T-helper 1 cell (primary cell): ENCODE data around the gene ZFP36L2.
A peak's percentile ranks its signal among the peaks of the same experiment; 100 is the strongest.

Experiments
- DNase-seq, 5 donors: peaks; one replicate each; pipeline ENCODE4 v3.0.0-alpha.2; 2012 to 2020
- total RNA-seq, 4 donors: gene quantifications; one replicate each; lab custom pipeline; 2026; lab: John Stamatoyannopoulos, UW

ZFP36L2 gene, protein sequence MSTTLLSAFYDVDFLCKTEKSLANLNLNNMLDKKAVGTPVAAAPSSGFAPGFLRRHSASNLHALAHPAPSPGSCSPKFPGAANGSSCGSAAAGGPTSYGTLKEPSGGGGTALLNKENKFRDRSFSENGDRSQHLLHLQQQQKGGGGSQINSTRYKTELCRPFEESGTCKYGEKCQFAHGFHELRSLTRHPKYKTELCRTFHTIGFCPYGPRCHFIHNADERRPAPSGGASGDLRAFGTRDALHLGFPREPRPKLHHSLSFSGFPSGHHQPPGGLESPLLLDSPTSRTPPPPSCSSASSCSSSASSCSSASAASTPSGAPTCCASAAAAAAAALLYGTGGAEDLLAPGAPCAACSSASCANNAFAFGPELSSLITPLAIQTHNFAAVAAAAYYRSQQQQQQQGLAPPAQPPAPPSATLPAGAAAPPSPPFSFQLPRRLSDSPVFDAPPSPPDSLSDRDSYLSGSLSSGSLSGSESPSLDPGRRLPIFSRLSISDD
- total RNA-seq: 681 to 2,082 (median 852) reads per million in 4 donors

DNA sequence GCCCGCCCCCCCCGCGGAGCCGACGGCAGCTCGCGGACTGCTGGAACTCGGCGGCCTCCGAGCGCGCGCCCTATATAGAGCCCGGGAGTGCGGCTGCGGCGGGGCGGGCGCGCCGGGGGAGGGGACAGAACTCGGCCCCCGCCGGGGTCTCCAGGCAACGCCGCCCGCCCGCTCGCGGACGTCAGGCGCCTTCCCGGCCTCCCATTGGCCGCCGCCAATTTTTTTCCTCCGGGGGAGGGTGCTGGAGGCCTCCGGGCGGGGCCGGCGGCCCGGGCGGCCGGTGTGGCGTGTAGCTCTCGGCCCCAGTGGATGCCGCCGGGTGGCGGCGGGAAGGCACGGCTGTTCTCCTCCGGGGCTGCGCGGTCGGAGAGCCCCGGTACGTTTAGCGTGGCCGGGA, at the start of gene ZFP36L2:
Gene ZFP36L2 (minus strand): TSS at position 49 of the 397 bp plus-strand sequence. CDS start 291 bp downstream, outside the sequence.
- DNase-seq: peak; percentile 90 to 97 (median 91)

DNA sequence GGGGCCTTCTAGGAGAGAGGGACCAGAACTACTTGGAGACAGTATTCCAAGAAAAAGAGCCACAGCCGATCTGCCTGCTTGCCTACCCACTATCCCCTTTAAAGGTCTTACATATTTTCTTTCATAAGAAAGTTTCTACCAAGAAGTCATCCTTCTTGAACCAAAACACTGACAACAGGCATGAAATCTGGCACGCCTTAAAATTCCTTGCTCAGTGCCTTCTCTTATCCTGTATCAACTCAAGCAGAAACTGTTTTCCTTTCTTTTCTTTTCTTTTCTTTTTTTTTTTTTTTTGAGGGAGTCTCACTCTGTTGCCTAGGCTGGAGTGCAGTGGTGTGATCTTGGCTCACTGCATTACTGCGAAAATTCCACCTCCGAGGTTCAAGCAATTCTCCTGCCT, 48.3 kb upstream of the ZFP36L2 start:
- DNase-seq: no peak

DNA sequence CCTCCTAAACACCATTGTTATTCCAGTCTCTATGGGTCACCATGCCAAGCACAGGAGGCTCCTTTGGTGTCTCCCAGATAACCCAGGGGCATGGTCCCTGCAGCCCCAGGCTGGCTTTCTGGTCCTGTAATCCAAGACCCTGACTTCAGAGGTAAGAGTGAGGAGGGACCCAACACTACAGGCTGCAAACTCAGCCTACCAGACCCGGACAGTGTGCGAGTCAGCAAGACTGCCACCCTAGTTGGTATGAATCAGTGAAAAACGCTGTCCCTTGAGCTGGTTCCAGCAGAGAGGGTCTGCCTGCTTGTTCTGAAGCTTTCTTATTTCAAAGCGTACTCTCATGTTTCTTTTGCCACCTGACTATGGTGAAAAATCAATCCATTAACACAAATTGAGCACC, 47.6 kb upstream of the ZFP36L2 start:
- DNase-seq: no peak

DNA sequence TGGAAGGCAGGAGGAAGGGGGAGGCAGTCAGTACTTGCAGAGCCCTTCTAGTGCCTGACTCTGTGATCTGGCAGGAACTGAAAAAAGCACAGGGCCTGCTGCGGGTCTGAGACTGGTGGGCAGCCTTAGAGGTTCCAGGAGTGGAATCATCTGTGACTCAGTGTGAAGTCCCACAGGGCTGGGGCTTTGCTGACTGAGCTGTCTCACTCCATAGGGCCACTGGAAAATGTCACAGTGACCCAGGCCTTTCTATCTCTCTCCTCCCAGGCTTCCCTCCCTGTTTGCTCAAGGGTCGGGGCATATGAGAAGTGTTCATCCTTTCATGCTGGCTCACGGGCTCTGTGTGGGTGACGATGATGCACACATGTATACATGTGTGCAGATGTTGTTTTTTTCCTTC, 47.1 kb upstream of the ZFP36L2 start:
- DNase-seq: no peak

DNA sequence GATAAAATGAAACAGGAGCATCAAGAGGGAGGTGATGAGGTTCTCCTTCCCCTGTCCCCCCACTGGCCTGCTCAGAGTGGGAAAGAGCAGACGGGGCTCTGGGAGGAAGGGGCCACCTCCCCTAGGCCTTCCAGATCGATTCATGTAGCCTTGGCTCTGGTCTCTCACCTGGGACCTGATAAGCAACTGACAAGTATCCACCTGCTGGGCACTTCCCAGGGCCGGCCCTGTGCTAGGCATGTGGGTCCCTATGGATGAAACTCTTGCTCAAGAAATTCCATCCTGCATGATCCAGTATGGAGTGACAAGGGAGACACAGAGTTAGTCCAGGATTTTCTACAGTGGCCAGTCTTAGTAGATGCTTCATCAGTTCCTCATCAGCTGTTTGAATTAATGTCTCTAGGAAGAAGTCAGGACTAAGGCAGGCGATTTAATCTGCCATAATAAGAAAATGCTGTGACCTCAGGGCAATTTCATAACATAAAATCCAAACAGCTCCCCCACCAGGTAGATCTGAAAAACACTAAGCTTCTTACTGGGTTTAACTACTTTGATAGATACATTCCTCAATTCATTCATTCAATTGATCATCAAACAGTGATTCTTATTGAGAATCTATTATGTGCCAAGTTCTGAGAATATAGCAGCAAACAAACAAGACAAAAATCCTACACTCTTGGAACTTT, 44.7 kb upstream of the ZFP36L2 start:
- no peak for DNase-seq

DNA sequence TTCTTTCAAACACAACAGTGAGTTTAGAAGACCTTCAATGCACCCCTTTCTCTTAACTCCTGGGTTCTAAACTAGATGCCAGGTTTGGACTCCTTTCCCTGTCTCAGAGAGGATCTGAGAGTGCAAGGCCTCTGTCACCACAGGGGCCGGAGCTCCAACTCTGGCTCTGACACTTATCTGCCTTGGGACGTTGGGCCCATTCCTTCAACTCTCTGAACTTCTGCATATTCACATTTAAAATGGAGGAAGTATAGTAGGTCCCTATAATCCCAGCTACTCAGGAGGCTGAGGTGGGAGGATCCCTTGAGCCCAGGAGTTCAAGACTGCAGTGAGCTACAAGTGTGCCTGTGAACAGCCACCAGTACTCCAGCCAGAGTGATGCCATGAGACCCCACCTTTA, 44.1 kb upstream of the ZFP36L2 start:
- DNase-seq: no peak

DNA sequence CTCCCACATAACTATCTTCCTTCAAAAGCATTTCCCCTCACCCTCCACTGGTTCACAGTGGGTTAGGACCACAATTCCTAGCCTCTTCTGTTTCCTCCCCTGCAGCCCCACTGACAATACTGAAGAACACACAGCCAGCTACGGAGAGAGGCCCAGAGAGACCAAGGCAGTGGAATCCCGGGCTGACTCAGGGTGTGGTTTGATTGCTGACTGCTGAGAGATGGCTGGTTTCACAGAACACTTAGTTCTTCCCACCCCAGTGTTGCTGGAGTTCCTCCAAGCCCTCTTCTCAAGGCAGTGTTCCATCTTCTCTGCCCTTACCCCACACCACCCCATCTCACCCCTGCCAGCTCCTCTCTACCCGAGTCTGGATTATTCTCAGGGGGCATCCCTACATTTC, 43.3 kb upstream of the ZFP36L2 start:
- DNase-seq: no peak

DNA sequence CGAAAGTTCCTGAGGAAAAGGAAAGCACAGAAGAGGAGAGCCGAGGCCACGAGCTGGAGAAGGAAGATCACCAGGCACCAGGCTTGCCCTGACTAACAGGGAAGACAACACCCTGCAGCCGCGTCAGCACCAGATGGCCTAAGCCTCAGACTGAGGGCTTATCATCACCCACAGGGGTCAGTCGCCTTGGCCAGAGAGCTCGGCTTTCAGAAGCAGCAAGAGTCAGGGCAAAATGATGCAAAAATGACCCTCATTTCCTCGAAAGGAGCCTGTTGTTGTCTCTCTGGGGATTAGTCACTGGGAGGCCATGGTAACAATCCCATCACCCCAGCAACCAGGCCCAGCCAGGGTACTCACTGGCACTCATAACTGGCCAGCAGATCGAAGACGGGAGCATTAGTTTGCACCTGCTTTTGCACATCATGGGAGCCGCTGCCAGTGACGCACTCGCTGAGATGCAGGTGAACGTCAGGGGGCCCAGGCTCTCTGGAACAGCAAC, 42.7 kb upstream of the ZFP36L2 start:
- DNase-seq: no peak

DNA sequence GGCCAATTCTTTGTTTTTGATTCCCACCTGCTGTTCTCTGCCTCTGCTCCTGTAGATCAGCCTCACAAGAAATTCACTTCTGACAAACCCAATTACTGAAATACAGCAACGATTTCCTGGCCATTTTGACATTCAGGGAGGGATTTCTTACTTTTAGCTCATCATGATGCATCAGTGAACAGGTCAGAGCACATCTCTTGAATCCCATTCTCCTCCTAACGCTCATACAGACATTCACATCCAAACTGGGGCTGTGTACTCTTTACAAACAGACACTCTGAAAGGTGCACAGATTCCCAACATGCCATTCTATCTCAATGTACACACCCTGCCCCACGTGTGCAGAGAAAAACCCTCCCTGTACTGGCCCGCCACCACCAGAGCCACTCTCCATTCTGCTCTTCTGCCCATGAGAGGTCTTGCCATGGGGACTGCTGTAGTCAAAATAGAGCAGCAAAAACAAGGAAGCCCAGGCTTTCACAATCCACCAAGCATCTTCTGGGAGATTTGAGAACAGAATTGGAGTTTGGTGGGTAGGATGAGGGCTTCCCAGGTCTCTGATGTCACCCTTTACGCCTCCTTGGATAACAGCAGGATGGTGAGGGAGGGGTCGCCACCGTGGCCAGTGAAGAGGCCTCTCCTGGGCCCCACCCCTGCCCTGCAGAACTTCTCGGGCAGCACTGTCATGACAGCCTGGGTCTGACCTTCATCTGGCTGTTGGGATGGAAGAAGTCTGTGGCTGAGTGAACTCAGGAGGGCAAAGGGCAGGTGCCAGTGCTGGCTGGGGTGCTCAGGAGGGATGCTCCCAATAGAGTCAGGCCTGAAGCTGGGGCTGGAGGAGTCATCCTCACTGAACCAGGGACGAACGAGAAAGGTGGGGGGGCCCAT, 41.9 kb upstream of the ZFP36L2 start:
- no peak for DNase-seq

DNA sequence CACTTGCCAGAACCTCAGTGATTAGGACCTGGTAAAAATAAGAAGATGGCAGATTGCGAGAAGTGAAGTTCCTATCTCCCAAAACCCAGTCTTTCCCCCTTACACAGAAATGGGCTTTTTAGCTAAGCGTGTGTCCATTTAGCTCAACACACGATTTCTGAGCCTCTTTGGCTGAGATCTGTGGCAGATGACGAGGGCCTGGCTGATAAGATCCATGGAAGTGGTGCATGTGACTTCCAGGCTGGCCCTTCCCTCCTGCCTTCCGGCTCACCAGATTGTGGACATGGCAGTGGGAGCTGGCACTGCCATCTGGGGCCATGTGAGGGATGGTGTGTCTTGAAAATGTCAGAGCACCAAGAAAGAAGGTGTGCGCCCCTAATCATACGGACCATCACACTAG, 41.0 kb upstream of the ZFP36L2 start:
- DNase-seq: no peak

DNA sequence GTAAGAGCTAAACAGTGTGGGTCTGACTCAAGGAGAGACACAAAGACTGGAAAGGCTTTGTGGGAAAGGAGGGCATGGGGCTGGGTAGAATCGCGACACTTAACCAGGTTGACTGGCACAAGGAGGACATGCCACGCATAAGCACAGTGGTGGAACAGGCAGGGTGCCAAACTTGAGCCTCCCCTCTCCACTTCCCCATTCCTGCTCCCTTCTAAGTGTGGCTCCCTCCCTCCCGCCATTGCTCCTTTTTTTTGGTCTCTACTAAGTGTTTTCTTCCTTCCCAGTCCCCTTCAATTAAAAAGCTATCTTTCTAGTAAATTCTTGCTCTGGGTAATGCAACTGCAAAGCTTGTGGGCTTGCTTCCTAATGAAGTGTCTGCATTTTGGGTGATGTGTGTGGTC, 40.3 kb upstream of the ZFP36L2 start:
- DNase-seq: no peak

DNA sequence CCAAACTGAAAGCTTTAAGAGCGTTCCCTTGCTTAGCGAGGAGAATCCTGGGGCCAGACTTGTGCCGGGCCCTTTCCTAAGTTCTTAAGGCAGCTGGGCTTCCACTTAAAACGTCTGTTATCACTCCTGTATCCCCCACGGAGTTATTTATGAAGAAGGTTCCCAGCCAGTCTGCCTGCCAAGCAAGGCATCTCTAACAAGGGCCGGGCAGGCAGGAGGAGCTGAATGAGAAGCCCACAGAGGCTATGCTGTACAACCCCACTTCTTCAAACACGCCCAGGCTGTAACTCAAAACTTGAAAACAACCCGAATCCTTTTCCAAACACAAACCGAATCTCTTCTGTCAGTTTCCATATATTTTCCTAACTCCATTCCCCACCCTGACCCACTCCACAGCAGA, 39.0 kb upstream of the ZFP36L2 start:
- DNase-seq: no peak

DNA sequence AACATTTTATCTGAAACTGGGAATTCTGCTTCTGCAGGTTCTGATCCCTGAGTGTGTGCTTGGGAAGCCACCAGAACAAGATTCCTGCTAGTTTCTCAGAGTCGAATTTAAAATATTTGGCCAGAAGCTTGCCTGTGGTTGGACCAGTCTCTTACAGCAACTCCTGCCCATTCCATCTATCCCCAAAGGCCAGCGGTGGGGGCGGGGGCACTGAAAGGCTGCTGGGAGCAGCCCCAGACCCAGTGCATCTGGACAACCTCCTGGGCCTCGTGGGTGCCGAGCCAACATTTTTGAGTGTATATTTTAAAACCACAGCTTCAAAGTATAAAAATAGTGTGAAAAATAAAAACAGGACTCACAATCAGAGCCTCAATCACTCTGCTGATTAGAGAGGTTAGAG, 38.6 kb upstream of the ZFP36L2 start:
- DNase-seq: no peak

DNA sequence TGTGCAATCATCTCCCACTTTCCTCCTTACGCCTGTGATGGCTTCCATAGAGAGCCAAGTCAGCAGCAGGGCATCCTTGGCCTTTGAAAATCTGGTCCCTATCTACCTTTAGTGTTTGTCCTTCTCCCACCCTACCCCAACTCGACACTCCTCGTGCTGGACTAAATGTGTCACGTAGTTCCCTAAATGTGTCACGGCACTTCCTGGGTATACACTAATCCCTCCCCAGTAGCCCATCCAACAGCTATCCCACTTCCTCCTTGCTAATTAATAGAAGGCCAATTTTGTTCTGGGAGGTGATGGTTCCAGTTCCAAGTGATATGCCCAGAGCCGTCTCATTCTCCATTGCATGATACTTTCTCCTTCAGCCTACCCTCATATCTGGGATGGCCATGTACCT, 36.5 kb upstream of the ZFP36L2 start:
- DNase-seq: no peak

DNA sequence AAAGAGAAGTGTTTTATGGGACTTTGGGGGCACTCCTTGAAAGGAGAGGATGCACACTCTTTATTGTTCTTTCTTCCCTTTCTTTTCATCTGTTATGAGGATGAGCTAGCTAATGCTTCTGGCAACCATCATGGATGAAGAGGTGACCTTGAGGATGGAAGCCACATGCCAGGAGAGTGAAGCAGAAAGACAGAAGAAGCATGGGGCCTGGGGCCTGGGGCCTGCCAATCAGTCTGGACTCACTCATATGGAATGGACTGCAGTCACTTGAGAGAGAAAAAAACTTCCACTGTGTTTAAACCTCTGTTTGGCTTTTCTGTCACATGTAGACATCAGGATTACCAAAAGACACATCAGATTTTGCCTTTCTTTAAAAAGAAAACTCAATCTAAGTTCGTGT, 35.8 kb upstream of the ZFP36L2 start:
- no peak for DNase-seq

DNA sequence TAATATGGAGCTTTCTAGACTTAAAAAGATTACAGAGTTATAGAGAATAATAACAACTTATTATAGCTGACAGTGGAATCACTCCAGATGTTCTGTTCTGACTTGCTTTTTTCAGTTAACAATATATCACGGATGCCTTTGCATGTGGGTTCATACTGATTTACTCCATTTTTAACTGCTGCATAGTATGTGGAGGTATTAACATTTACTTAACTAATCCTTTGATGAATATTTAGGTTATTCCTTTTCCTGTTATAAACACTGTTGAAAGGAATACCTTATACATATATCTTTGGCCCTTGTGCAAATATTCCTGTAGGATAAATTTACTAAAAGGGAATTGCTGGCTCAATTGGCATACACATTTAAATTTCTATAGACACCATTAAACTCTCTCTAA, 33.1 kb upstream of the ZFP36L2 start:
- DNase-seq: no peak

DNA sequence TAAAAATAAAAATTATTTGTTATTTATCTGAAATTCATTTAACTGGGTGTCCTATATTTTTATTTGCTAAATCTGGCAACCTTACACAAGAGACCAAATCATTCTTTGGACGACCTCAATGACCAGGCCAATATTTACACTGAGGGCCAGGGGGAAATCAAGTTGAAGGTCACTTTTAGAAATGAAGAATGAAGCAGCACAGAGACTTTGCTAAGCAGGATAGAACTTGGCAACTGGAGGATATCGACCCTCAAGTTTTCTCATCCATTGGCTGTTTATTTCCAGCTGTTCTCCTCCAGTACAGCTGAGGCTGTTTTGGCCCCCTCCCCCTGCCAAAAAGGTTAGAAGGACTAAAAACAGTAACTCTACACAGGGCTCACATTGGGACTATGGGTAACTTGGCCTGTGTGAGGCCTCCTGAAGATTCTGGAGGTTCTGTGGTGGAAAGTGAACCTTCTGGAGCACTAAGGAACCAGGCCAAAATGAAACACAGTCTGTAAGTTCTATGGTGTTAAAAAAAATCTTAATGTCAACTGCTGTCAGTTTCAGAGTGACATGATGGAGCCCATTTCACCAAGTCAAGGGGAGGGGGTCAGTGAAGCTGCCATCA, 32.2 kb upstream of the ZFP36L2 start:
- DNase-seq: no peak

DNA sequence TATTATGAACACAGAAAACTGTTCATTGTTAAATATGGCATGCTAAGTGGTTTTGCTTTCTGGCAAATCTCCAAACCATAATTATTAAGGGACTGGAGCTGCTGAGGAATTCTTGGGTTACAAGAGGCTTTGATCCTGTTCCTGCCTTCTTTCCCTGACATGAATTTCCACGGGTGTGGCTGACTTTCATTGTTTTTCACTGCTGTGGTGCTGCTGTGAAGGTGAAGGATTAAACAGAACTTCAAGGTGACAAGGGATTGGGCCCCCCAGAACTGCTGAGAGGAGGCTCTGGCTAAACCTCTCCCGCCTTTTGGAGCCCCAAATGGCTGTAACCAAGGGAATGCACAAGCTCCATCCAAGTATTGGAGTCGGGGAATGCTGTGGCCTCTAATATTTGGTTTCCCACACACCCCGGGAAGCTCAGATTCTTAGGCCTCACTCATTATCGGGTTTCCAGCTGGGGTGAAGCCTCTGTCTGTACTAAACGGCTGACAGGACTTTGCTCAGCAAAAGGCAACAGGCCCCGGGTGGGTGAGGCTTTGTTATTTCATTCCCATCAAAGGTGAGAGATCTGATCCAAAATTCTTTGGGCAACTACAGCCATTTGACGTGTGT, 29.0 kb upstream of the ZFP36L2 start:
- no peak for DNase-seq

DNA sequence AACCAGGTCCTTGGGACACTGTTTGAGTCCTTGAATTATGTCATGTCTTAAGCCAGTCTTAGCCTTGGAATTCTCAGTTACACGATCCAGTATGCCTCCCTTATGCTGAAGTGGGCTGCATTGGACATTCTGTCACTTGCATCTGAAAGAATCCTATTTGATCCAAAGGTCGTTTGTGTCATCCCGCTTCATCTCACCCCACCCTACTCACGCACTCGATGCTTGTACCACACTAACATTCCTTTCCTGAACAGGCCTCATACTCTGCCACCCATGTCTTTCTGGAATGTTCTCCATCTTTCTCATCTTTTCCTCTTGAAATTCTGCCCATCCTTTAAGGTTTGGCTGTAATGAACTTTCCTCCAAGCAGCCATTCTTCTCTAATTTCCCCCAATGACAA, 27.9 kb upstream of the ZFP36L2 start:
- DNase-seq: no peak

DNA sequence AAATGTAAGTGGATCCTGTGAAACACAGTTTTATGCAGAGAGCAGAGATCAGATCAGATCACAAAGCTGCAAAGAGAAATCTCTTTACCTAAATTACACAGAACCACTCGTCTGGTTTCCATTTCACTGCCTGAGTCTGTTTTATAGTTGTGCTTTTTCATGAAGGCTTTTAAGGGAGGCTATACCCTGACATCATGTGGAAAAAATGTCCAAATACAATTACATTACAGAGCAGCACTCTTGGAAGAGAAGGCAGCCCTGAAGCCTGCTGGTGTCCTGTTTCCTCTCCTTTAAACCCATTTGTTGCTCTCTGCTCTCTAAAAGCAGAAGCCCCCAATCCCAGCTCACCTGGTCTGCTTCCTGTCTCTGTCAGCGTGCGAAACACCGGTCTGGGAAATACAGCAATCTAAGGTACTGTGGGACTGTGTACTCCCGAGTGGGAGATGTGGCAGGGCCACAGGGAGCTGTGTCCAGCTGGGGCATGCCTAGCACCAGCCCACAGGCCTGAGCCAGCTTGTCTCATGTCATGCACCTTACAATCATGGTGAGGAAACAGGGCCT, 24.8 kb upstream of the ZFP36L2 start:
- DNase-seq: no peak

DNA sequence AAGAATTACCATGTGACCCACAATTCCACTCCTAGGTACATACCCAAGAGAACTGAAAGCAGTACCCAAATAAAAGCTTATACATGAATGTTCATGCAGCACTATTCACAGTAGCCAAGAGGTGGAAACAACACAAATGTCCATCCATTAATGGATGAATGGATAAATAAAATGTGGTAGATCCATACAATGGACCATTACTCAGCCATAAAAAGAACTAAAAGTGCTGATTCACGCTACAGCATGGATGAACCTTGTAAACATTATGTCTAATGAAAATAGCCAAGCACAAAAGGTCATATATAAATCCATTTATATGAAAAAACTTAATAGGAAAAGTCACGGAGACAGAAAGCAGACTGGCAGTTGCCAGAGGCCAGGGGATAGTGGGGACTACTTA, 23.6 kb upstream of the ZFP36L2 start:
- DNase-seq: no peak

DNA sequence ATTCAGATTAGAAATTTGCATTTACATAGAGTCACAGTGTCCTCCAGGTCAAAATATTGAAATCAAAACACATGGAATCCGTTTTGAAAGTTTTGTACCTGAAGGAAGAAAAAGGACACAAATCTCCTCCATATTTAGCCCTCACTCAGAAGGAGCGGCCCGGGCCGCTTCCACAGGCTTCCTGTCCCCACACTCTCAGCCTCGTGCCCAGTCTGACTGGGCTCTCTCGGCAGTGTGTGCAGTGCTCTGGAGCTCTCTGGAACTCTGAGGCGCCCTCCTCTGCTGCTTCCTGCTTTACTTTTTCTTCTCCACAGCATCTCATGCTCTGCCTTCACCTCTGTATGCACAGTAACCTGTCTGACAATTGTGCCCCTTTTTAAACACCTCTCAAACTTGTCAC, 22.2 kb upstream of the ZFP36L2 start:
- DNase-seq: no peak
